DMS153 (cell line): Measurements from ENCODE around the gene ALG14.
A peak's percentile ranks its signal among the peaks of the same experiment; 100 is the strongest.
"Not testable (repeated sequence)": the region's sequence is repeated elsewhere in the genome, so short reads cannot be mapped to it uniquely, and the experiment has no call there.

ENCODE experiments used
- DNase-seq: peaks from one replicate; lab custom pipeline; 2025; lab: John Stamatoyannopoulos, UW

ALG14 gene

GRCh38 chr1:95072532-95073419, at the start of gene ALG14:
ALG14 (minus strand) TSS chr1:95072951; CDS start chr1:95072898, 53 bp downstream.
- DNase-seq = peak; percentile 84

- DNase-seq = no peak
Observed at GRCh38 chr1:95122151-95122697, 49.5 kb upstream of the ALG14 start.

- no peak for DNase-seq
Observed at GRCh38 chr1:95119273-95119672, 46.5 kb upstream of the ALG14 start.

- no peak for DNase-seq
Observed at GRCh38 chr1:95118710-95119109, 46.0 kb upstream of the ALG14 start.

GRCh38 chr1:95118067-95118499, 45.3 kb upstream of the ALG14 start:
- no peak for DNase-seq

- peak; percentile 33 for DNase-seq
Observed at GRCh38 chr1:95117207-95118066, 44.7 kb upstream of the ALG14 start, which contains the start of gene TLCD4. TLCD4 (plus strand) TSS chr1:95117355; CDS start chr1:95143902, 26,547 bp downstream.

- peak; percentile 64 for DNase-seq
Observed at GRCh38 chr1:95116580-95117206, 43.9 kb upstream of the ALG14 start.

GRCh38 chr1:95115708-95116137, 43.0 kb upstream of the ALG14 start:
- DNase-seq = no peak

GRCh38 chr1:95113684-95114083, 40.9 kb upstream of the ALG14 start:
- DNase-seq = no peak

- DNase-seq = no peak
Observed at GRCh38 chr1:95111014-95111413, 38.3 kb upstream of the ALG14 start.

GRCh38 chr1:95108792-95109191, 36.0 kb upstream of the ALG14 start:
- no peak for DNase-seq

- no peak for DNase-seq
Observed at GRCh38 chr1:95098196-95098595, 25.4 kb upstream of the ALG14 start.

GRCh38 chr1:95097426-95097825, 24.7 kb upstream of the ALG14 start:
- DNase-seq = no peak

GRCh38 chr1:95096218-95096841, 23.6 kb upstream of the ALG14 start:
- DNase-seq = no peak

- no peak for DNase-seq
Observed at GRCh38 chr1:95095833-95096217, 23.1 kb upstream of the ALG14 start.

- no peak for DNase-seq
Observed at GRCh38 chr1:95094923-95095322, 22.2 kb upstream of the ALG14 start.

- DNase-seq = no peak
Observed at GRCh38 chr1:95093296-95093695, 20.5 kb upstream of the ALG14 start.

- DNase-seq = not testable (repeated sequence)
Observed at GRCh38 chr1:95092891-95093290, 20.1 kb upstream of the ALG14 start.

GRCh38 chr1:95091290-95091689, 18.5 kb upstream of the ALG14 start:
- DNase-seq = not testable (repeated sequence)

GRCh38 chr1:95089650-95090287, 17.0 kb upstream of the ALG14 start:
- no peak for DNase-seq

- no peak for DNase-seq
Observed at GRCh38 chr1:95088303-95088702, 15.6 kb upstream of the ALG14 start.
